T-cell (primary cell): Measurements from ENCODE around the gene FKBP11. TPM values are rescaled to one million over a fixed set of nuclear protein-coding genes. Genes with fewer than 3 reads are reported as not detected.

Experiments
- ATAC-seq, 4 experiments: fragments of 200-7000 bp in 3 of 4; fragments of 150-1000 bp in 1 of 4; cut with Tn5 transposase; replicated peaks in 1 of 4; 1 replicate in 3 of 4; 2 replicates in 1 of 4; pipeline ENCODE4 v1.10.0; 2021; ENCODE audit warnings: moderate library complexity in 3 of 4, mild to moderate bottlenecking in 2 of 4, moderate number of reproducible peaks in 1 of 4
- CTCF ChIA-PET, 2 donors: fragments of 300-600 bp; sonication (Branson Sonifier 250); formaldehyde crosslinking; loops; one replicate each; lab custom pipeline; 2022; ENCODE audit warnings: antibody characterized with exemption in 2 of 2; lab: Charles Lee
- POLR2A ChIA-PET, 2 donors: fragments of 300-600 bp; sonication (Branson Sonifier 250); formaldehyde crosslinking; loops; one replicate each; lab custom pipeline; 2022; ENCODE audit warnings: antibody characterized with exemption in 2 of 2; lab: Charles Lee
- DNase-seq, 35 experiments: peaks; one replicate each; pipeline versions ENCODE4 v3.0.0 to v3.0.0-alpha.2; 2013 to 2023
- H3K27ac ChIP-seq: one replicate; pipeline ENCODE4 v1.5.1; 2013; ENCODE audit warnings: low read length
- H3K27me3 ChIP-seq, 2 experiments: replicated peaks in 1 of 2; 1 replicate in 1 of 2; 2 replicates in 1 of 2; pipeline versions ENCODE4 v1.6.1 to v1.7.0; 2013; ENCODE audit warnings: low read length in 1 of 2, mixed read lengths in 1 of 2; ENCODE audit not compliant: control insufficient read depth in 2 of 2, insufficient read depth in 2 of 2; ENCODE audit errors: extremely low read depth in 1 of 2
- H3K36me3 ChIP-seq, 2 donors: 1 replicate in 1 of 2; 2 replicates in 1 of 2; pipeline versions ENCODE4 v1.6.1 to v1.7.0; 2013; ENCODE audit warnings: low read length in 1 of 2; ENCODE audit not compliant: control insufficient read depth in 2 of 2, insufficient read depth in 1 of 2; ENCODE audit errors: extremely low read depth in 1 of 2
- H3K4me1 ChIP-seq, 2 experiments: 1 replicate in 1 of 2; 2 replicates in 1 of 2; pipeline versions ENCODE4 v1.6.1 to v1.7.0; 2013; ENCODE audit warnings: low read length in 2 of 2, mixed read lengths in 1 of 2; ENCODE audit not compliant: insufficient read depth in 2 of 2, control insufficient read depth in 1 of 2; ENCODE audit errors: extremely low read depth in 1 of 2
- H3K4me3 ChIP-seq, 2 donors: 1 replicate in 1 of 2; 2 replicates in 1 of 2; pipeline versions ENCODE4 v1.5.1 to v1.7.0; 2013; ENCODE audit warnings: mild to moderate bottlenecking in 2 of 2, low read length in 1 of 2, moderate library complexity in 1 of 2; ENCODE audit not compliant: control insufficient read depth in 1 of 2; ENCODE audit errors: extremely low read depth in 1 of 2
- H3K9me3 ChIP-seq: 2 replicates; pipeline ENCODE4 v1.7.0; 2013
- H3K27ac Mint-ChIP-seq, 2 donors: one replicate each; pipeline ENCODE4 v1.8.0; 2020 to 2021; ENCODE audit warnings: mild to moderate bottlenecking in 2 of 2, mixed read lengths in 2 of 2
- H3K27me3 Mint-ChIP-seq, 2 donors: one replicate each; pipeline ENCODE4 v1.8.0; 2021 to 2022; ENCODE audit warnings: mixed read lengths in 2 of 2
- H3K36me3 Mint-ChIP-seq: one replicate; pipeline ENCODE4 v1.8.0; 2021; ENCODE audit warnings: mixed read lengths
- H3K4me1 Mint-ChIP-seq, 3 donors: one replicate each; pipeline ENCODE4 v1.8.0; 2020 to 2022; ENCODE audit warnings: mixed read lengths in 3 of 3, mild to moderate bottlenecking in 1 of 3
- H3K4me3 Mint-ChIP-seq, 3 donors: one replicate each; pipeline ENCODE4 v1.8.0; 2020 to 2022; ENCODE audit warnings: mild to moderate bottlenecking in 3 of 3, mixed read lengths in 3 of 3, moderate library complexity in 3 of 3
- H3K9me3 Mint-ChIP-seq, 3 donors: one replicate each; pipeline ENCODE4 v1.8.0; 2020 to 2022; ENCODE audit warnings: mixed read lengths in 3 of 3
- WGBS: methylation state at CpG from one replicate; pipeline ENCODE4 v1.1.5; 2013; ENCODE audit warnings: missing lambda C conversion rate; ENCODE audit not compliant: insufficient coverage; 5-methylcytosine and 5-hydroxymethylcytosine counted together
- total RNA-seq, 35 experiments: library from RNA in 6 of 35; stranded (reverse) in 6 of 35; fragments of 120-200 nt in 1 of 35; gene quantifications; one replicate each; pipeline versions ENCODE4 v1.2.1 to v1.2.4 and lab custom pipeline; 2013 to 2026

FKBP11 gene
- total RNA-seq, 5 donors from 2014 or later (not counting 1 experiment from before 2014, with no cell fraction given), result 55.6 to 83.0 (median 68.1) TPM

GRCh38 chr12:48947727-48948126 lies 22.4 kb upstream of the FKBP11 start:
- H3K27ac Mint-ChIP-seq, result no peak overlapping the region
- H3K4me3 ChIP-seq, result no peak overlapping the region
- WGBS, result 100% methylated on average over 1 of the region's 3 CpGs

DNA sequence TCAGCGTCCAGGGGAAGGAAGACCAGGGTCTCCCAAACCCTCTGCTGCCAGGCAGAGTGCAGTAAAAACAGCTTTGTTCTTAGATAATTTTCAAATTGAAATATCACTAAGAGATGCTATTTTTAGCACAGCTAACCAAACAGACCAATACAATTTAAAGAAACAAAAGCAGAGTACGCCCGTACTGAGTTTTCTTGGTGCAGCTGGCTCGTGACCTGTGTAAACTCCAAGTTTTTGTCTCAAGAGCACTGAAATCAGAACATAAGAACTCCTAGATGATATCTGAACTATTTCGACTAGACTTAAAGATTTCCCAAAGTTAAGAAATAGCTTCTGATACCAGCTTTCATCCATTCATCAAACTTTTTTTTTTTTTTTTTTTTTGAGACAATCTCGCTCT lies 21.7 kb upstream of the FKBP11 start:
- Mint-ChIP-seq H3K27ac (no peak overlapping the region), H3K27me3 (no peaks in the 10 kb centered on the region), H3K4me1 (peaks cover 26 to 32% (median 29%) of the 10 kb centered on the region in 3 donors), H3K4me3 (no peak overlapping the region), H3K36me3 (peaks cover 7% of the 10 kb centered on the region), H3K9me3 (no peaks in the 10 kb centered on the region)
- ChIA-PET POLR2A (interaction anchor here in 1 of 2 donors (0.6 to 0.7 kb wide), 2 partner anchors 30 to 191 kb away, joined by 3 to 8 read pairs; no protein-coding TSS in a partner anchor), CTCF (interaction anchor here in 1 of 2 donors (0.8 kb wide), 1 partner anchor 113 kb away, joined by 3 read pairs; no protein-coding TSS in a partner anchor)
- DNase-seq (no peak), ATAC-seq (no peak)
- Histone ChIP-seq H3K4me1 (peaks cover 0 to 4% of the 10 kb centered on the region in 2 experiments), H3K9me3 (no peaks in the 10 kb centered on the region), H3K27me3 (no peaks in the 10 kb centered on the region), H3K4me3 (no peak overlapping the region), H3K36me3 (peaks cover 0 to 14% of the 10 kb centered on the region in 2 donors), H3K27ac (no peak overlapping the region)
- WGBS, result 95% methylated on average over 3 of the region's 6 CpGs

More at GRCh38 chr12:48947727-48948126, 22.4 kb upstream of the FKBP11 start:
- Mint-ChIP-seq H3K27me3 (no peaks in the 10 kb centered on the region), H3K36me3 (peaks cover 10% of the 10 kb centered on the region), H3K9me3 (no peaks in the 10 kb centered on the region), H3K4me1 (peaks cover 33 to 37% (median 34%) of the 10 kb centered on the region in 3 donors), H3K4me3 (no peak overlapping the region)
- Histone ChIP-seq H3K27me3 (no peaks in the 10 kb centered on the region), H3K9me3 (no peaks in the 10 kb centered on the region), H3K4me1 (peaks cover 0 to 4% of the 10 kb centered on the region in 2 experiments), H3K27ac (no peak overlapping the region), H3K36me3 (peaks cover 0 to 17% of the 10 kb centered on the region in 2 donors)
- ChIA-PET CTCF (interaction anchor here in 1 of 2 donors (0.6 kb wide), 2 partner anchors 13 to 183 kb away, joined by 3 to 5 read pairs; no protein-coding TSS in a partner anchor), POLR2A (interaction anchor here (0.6 to 0.9 kb wide), 4 partner anchors 10 to 57 kb away, joined by 3 to 5 read pairs (median 4); no protein-coding TSS in a partner anchor)
- DNase-seq (no peak), ATAC-seq (no peak)

DNA sequence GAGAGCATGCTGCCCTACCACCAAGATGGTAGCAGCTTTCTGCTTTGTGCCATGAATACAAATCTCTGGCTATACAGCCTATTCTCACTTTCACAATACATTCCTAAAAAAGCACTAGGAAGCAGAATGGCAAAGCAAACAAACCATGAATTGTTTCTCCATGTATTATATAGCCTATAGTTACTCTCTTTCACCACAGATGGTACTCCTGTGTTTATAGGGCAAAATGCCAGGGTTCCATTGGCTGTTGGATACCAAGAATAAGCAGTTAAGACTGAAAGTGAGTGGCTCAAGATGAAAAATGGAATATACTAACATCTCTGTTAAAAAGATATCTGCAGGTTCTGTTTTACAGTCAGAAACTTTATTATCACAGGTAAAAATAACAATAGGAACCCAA lies 20.9 kb upstream of the FKBP11 start:
- Histone ChIP-seq H3K36me3 (peaks cover 0 to 16% of the 10 kb centered on the region in 2 donors), H3K4me3 (no peak overlapping the region), H3K27me3 (no peaks in the 10 kb centered on the region), H3K4me1 (peaks cover 0 to 4% of the 10 kb centered on the region in 2 experiments), H3K9me3 (no peaks in the 10 kb centered on the region), H3K27ac (no peak overlapping the region)
- Mint-ChIP-seq H3K4me1 (peaks cover 26 to 30% (median 29%) of the 10 kb centered on the region in 3 donors), H3K36me3 (peaks cover 7% of the 10 kb centered on the region), H3K27me3 (no peaks in the 10 kb centered on the region), H3K27ac (peak overlapping the region in 1 of 2 donors; percentile 53), H3K4me3 (no peak overlapping the region), H3K9me3 (no peaks in the 10 kb centered on the region)
- ATAC-seq (no peak), DNase-seq (no peak)
- CTCF ChIA-PET, result interaction anchor here in 1 of 2 donors (0.5 kb wide), 1 partner anchor 48 kb away, joined by 3 read pairs; no protein-coding TSS in a partner anchor
- POLR2A ChIA-PET, result no interaction called here

DNA sequence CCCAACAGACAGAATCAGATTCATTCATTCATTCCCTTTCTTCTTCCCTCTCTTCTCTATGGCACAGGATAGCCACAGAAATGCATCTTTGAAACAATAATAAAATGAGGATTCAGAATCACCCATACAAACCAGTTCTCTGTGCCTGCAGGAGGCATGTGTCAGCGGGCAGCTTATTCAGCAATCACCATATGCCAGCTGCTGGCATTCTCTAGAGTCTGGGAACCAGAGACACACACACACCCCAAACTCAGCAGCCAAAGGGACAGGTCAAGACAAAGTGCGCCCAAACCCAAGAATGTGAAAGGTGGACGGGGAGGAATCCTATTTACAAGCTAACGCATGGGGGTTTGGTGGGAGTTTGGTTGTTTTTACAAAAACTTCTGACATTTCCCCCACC lies 17.9 kb upstream of the FKBP11 start:
- ChIA-PET CTCF (interaction anchor here (0.6 kb wide), 2 partner anchors 201 to 1274 kb away, joined by 4 to 5 read pairs; no protein-coding TSS in a partner anchor), POLR2A (interaction anchor here in 1 of 2 donors (0.6 kb wide), 1 partner anchor 14 kb away, joined by 3 read pairs; the partner anchor contains the start of gene ARF3)
- Histone ChIP-seq H3K4me3 (no peak overlapping the region), H3K36me3 (peaks cover 0 to 45% of the 10 kb centered on the region in 2 donors), H3K9me3 (no peaks in the 10 kb centered on the region), H3K27me3 (no peaks in the 10 kb centered on the region), H3K4me1 (peaks cover 0 to 1% of the 10 kb centered on the region in 2 experiments), H3K27ac (no peak overlapping the region)
- DNase-seq (no peak), ATAC-seq (no peak)
- no peak overlapping the region for H3K4me3 Mint-ChIP-seq
- H3K27ac Mint-ChIP-seq, result no peak overlapping the region
- H3K9me3 Mint-ChIP-seq, result no peaks in the 10 kb centered on the region
- no peaks in the 10 kb centered on the region for H3K27me3 Mint-ChIP-seq
- H3K36me3 Mint-ChIP-seq, result peaks cover 19% of the 10 kb centered on the region
- peaks cover 19 to 23% (median 20%) of the 10 kb centered on the region in 3 donors for H3K4me1 Mint-ChIP-seq
- WGBS, result 80% methylated on average over 1 of the region's 4 CpGs

GRCh38 chr12:48940181-48940580 lies 14.9 kb upstream of the FKBP11 start:
- Mint-ChIP-seq H3K27me3 (no peaks in the 10 kb centered on the region), H3K4me3 (no peak overlapping the region), H3K27ac (peak overlapping the region in 1 of 2 donors; percentile 33), H3K36me3 (peaks cover 31% of the 10 kb centered on the region), H3K4me1 (peaks cover 9 to 25% (median 18%) of the 10 kb centered on the region in 3 donors), H3K9me3 (no peaks in the 10 kb centered on the region)
- DNase-seq, result peak in 1 of 35 experiments; percentile 14
- Histone ChIP-seq H3K36me3 (peaks cover 5 to 51% of the 10 kb centered on the region in 2 donors), H3K4me3 (no peak overlapping the region), H3K4me1 (peaks cover 0 to 14% of the 10 kb centered on the region in 2 experiments), H3K27me3 (no peaks in the 10 kb centered on the region), H3K27ac (no peak overlapping the region), H3K9me3 (no peaks in the 10 kb centered on the region)
- WGBS, result no CpG with 5 or more reads among the region's 3 CpGs
- ATAC-seq, result no peak
- ChIA-PET POLR2A (no interaction called here), CTCF (interaction anchor here (1.0 to 1.2 kb wide), 3 partner anchors 14 to 87 kb away, joined by 3 to 4 read pairs (median 3); no protein-coding TSS in a partner anchor)

DNA sequence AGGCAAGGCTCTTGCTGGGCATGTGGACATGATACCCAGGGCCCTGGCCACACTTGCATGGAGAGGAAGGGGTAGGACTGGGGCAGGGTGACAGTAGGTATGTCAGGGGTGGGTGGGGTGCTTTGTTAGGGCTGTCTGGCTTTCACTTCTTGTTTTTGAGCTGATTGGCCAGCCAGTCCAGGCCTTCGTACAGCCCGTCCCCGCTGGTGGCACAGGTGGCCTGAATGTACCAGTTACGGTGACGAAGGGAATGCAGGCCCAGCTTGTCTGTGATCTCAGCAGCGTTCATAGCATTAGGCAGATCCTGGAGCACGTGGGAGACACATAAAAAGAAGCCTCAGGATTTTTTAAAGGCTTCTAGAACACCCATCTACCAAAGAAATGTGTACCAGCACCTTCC lies 13.5 kb upstream of the FKBP11 start:
- no peak overlapping the region for H3K27ac Mint-ChIP-seq
- Histone ChIP-seq H3K36me3 (peaks cover 5 to 43% of the 10 kb centered on the region in 2 donors), H3K4me3 (no peak overlapping the region), H3K27me3 (no peaks in the 10 kb centered on the region), H3K27ac (no peak overlapping the region), H3K4me1 (peaks cover under 1 to 26% of the 10 kb centered on the region in 2 experiments), H3K9me3 (no peaks in the 10 kb centered on the region)
- peaks cover 36% of the 10 kb centered on the region for H3K36me3 Mint-ChIP-seq
- no peak overlapping the region for H3K4me3 Mint-ChIP-seq
- WGBS, result 95% methylated on average over 5 of the region's 7 CpGs
- H3K4me1 Mint-ChIP-seq, result peaks cover 21 to 29% (median 23%) of the 10 kb centered on the region in 3 donors
- H3K9me3 Mint-ChIP-seq, result no peaks in the 10 kb centered on the region
- no peak for DNase-seq
- ChIA-PET POLR2A (interaction anchor here in 1 of 2 donors (0.7 kb wide), 1 partner anchor 28 kb away, joined by 3 read pairs; no protein-coding TSS in a partner anchor), CTCF (interaction anchor here (0.7 to 2.6 kb wide), 6 partner anchors 10 to 756 kb away, joined by 3 to 14 read pairs (median 3); partner anchors contain the start of gene DDX23 (in 1 of the 2))
- no peaks in the 10 kb centered on the region for H3K27me3 Mint-ChIP-seq
- ATAC-seq, result no peak
